Caco-2 (cell line): ENCODE data around the gene NEMP2. TPM values are rescaled to one million over a fixed set of nuclear protein-coding genes. Genes with fewer than 3 reads are reported as not detected.

ENCODE experiments used
- BruUV-seq: library from RNA; stranded (reverse); fragments of 400-500 nt; replicated peaks from 2 replicates; lab custom pipeline; 2021; lab: Mats Ljungman, UMichigan
- CTCF ChIA-PET: fragments of 300-600 bp; sonication (Branson Sonifier 250); formaldehyde crosslinking; loops from one replicate; lab custom pipeline; 2022; ENCODE audit warnings: antibody characterized with exemption; lab: Charles Lee
- POLR2A ChIA-PET: fragments of 300-600 bp; sonication (Branson Sonifier 250); formaldehyde crosslinking; loops from one replicate; lab custom pipeline; 2022; ENCODE audit warnings: antibody characterized with exemption; lab: Charles Lee
- DNase-seq, 2 experiments: peaks; one replicate each; pipeline versions ENCODE4 v3.0.0 to v3.0.0-alpha.2; 2020 to 2022
- H3K27me3 ChIP-seq: replicated peaks from 2 replicates; pipeline ENCODE4 v1.6.0; 2011; ENCODE audit warnings: low read length; ENCODE audit not compliant: control insufficient read depth, insufficient read depth
- H3K36me3 ChIP-seq: 2 replicates; pipeline ENCODE4 v1.5.1; 2011; ENCODE audit warnings: low read length; ENCODE audit not compliant: control insufficient read depth, insufficient read depth
- H3K4me1 ChIP-seq: fragments of 250-450 bp; sonication (Bioruptor Pico); 2 replicates; pipeline ENCODE4 v1.5.1; 2020; ENCODE audit warnings: mild to moderate bottlenecking
- H3K4me3 ChIP-seq: 2 replicates; pipeline ENCODE4 v1.5.1; 2011; ENCODE audit warnings: low read depth, mild to moderate bottlenecking, control low read depth, low read length
- H3K9me3 ChIP-seq: fragments of 250-450 bp; sonication (Bioruptor Pico); 2 replicates; pipeline ENCODE4 v1.5.1; 2020; ENCODE audit warnings: mild to moderate bottlenecking, moderate library complexity
- H3K27ac Mint-ChIP-seq: one replicate; pipeline ENCODE4 v1.8.0; 2022; ENCODE audit warnings: mixed read lengths; ENCODE audit not compliant: unreplicated experiment
- H3K27me3 Mint-ChIP-seq: one replicate; pipeline ENCODE4 v1.8.0; 2022; ENCODE audit warnings: mixed read lengths; ENCODE audit not compliant: insufficient read depth, unreplicated experiment
- H3K36me3 Mint-ChIP-seq: one replicate; pipeline ENCODE4 v1.8.0; 2022; ENCODE audit warnings: mild to moderate bottlenecking, mixed read lengths; ENCODE audit not compliant: insufficient read depth, unreplicated experiment
- H3K4me1 Mint-ChIP-seq: one replicate; pipeline ENCODE4 v1.8.0; 2022; ENCODE audit warnings: low read depth, mixed read lengths; ENCODE audit not compliant: unreplicated experiment
- H3K4me3 Mint-ChIP-seq: one replicate; pipeline ENCODE4 v1.8.0; 2022; ENCODE audit warnings: mild to moderate bottlenecking, moderate library complexity, mixed read lengths; ENCODE audit not compliant: unreplicated experiment
- H3K9me3 Mint-ChIP-seq: one replicate; pipeline ENCODE4 v1.8.0; 2022; ENCODE audit warnings: mixed read lengths; ENCODE audit not compliant: unreplicated experiment
- intact Hi-C: fragments of 100-400 bp; cut with micrococcal nuclease; formaldehyde crosslinking; loops from one replicate; pipeline ENCODE4 v1.10.0; 2022; ENCODE audit not compliant: unreplicated experiment
- total RNA-seq: library from RNA; stranded (reverse); gene quantifications from 2 replicates; pipeline ENCODE4 v1.2.3, GENCODE V29; 2022
- TF ChIP-seq, protein P1 (sequence below), 2 experiments: fragments of 200-600 bp in 1 of 2; IDR thresholded peaks; 1 replicate in 1 of 2; 2 replicates in 1 of 2; pipeline versions ENCODE4 v1.5.1 to v1.8.0; 2011 to 2022; ENCODE audit warnings: antibody characterized with exemption in 1 of 2, control low read depth in 1 of 2, inconsistent platforms in 1 of 2, low read depth in 1 of 2, low read length in 1 of 2, mild to moderate bottlenecking in 1 of 2, moderate library complexity in 1 of 2; ENCODE audit not compliant: insufficient read depth in 1 of 2, severe bottlenecking in 1 of 2, unreplicated experiment in 1 of 2

The NEMP2 gene
- total RNA-seq, 1 experiment from 2014 or later: 19.1 TPM

DNA sequence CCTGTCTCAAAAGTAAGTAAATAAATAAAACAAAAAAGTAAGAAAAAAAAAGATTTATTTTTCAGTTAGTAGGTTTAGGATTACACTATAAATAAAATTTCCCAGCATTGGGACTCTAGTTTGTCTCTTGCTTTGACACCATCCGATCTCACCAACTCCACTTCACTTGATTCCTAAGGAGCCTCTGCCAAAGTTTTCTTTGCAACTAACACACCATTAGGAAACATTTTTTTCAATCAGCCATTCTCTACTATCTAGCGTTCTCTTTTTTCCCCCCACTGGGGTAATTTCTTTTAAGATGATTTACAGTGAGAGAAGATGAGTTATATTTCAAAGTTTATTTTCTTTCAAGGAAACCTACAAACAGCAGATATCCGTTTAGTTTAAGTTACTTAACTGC, 10.6 kb upstream of the NEMP2 start:
- Mint-ChIP-seq H3K4me1 (peaks cover 12% of the 10 kb centered on the region), H3K4me3 (no peak overlapping the region), H3K27me3 (no peaks in the 10 kb centered on the region), H3K9me3 (peaks cover 42% of the 10 kb centered on the region), H3K27ac (no peak overlapping the region), H3K36me3 (peaks cover 6% of the 10 kb centered on the region)
- H3K36me3 ChIP-seq: no peaks in the 10 kb centered on the region
- H3K27me3 ChIP-seq: no peaks in the 10 kb centered on the region
- POLR2A ChIA-PET: no interaction called here
- peaks cover 18% of the 10 kb centered on the region for H3K9me3 ChIP-seq
- CTCF ChIA-PET: no interaction called here
- intact Hi-C loops: no loop called here
- TF ChIP-seq, protein P1, sequence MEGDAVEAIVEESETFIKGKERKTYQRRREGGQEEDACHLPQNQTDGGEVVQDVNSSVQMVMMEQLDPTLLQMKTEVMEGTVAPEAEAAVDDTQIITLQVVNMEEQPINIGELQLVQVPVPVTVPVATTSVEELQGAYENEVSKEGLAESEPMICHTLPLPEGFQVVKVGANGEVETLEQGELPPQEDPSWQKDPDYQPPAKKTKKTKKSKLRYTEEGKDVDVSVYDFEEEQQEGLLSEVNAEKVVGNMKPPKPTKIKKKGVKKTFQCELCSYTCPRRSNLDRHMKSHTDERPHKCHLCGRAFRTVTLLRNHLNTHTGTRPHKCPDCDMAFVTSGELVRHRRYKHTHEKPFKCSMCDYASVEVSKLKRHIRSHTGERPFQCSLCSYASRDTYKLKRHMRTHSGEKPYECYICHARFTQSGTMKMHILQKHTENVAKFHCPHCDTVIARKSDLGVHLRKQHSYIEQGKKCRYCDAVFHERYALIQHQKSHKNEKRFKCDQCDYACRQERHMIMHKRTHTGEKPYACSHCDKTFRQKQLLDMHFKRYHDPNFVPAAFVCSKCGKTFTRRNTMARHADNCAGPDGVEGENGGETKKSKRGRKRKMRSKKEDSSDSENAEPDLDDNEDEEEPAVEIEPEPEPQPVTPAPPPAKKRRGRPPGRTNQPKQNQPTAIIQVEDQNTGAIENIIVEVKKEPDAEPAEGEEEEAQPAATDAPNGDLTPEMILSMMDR (IDR thresholded peaks at IDR 0.05; ENCODE audit: insufficient read depth in 1 of 2, low read depth in 1 of 2, low read length in 1 of 2, severe bottlenecking in 1 of 2, unreplicated experiment in 1 of 2): no peak
- no peak overlapping the region for H3K4me3 ChIP-seq
- BruUV-seq: no TSS peak
- no peaks in the 10 kb centered on the region; the same call in 1 of the 2 replicates for H3K4me1 ChIP-seq
- DNase-seq: no peak

DNA sequence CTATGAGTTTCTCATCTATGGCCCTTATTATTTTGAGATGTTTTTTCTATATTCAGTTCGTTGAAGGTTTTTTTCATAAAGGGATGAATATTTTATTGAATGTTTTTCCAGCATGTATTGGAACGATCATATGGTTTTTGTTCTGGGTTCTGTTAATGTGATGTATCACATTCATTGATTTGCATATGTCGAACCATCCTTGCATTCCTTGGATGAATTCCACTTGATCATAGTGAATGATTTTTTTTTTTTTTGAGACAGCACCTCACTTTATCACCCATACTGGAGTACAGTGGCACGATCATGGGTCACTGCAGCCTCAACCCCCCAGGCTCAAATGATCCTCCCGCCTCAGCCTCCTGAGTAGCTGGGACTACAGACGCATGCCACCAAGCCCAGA, 5.5 kb upstream of the NEMP2 start:
- peaks cover 26% of the 10 kb centered on the region for H3K36me3 Mint-ChIP-seq

DNA sequence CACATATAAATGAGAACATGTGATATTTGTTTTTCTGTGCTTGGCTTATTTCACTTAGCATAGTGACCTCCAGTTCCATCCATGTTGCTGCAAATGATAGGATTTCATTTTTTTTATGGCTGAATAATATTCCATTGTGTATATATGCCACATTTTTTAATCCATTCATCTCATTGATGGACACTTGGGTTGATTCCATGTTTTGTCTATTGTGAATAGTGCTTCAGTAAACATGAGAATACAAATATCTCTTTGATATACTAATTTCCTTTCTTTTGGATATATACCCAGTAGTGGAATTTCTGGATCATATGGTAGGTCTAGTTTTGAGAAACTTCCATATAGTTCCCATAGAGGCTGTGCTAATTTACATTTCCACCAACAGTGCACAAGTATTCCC, 3.7 kb upstream of the NEMP2 start:
- Histone ChIP-seq H3K36me3 (no peaks in the 10 kb centered on the region), H3K9me3 (peaks cover 35% of the 10 kb centered on the region), H3K4me1 (no peaks in the 10 kb centered on the region), H3K27me3 (no peaks in the 10 kb centered on the region), H3K4me3 (no peak overlapping the region)
- Mint-ChIP-seq H3K4me1 (peaks cover 16% of the 10 kb centered on the region), H3K9me3 (peaks cover 51% of the 10 kb centered on the region), H3K27ac (no peak overlapping the region), H3K36me3 (peaks cover 26% of the 10 kb centered on the region), H3K27me3 (no peaks in the 10 kb centered on the region), H3K4me3 (no peak overlapping the region)
- intact Hi-C loops: no loop called here
- TF ChIP-seq, protein P1 (IDR thresholded peaks at IDR 0.05; ENCODE audit: insufficient read depth in 1 of 2, low read depth in 1 of 2, low read length in 1 of 2, severe bottlenecking in 1 of 2, unreplicated experiment in 1 of 2): no peak
- BruUV-seq: no TSS peak
- CTCF ChIA-PET: no interaction called here
- no peak for DNase-seq
- POLR2A ChIA-PET: no interaction called here

More for the DNA sequence above, 5.5 kb upstream of the NEMP2 start:
- no peaks in the 10 kb centered on the region for H3K36me3 ChIP-seq
- no peaks in the 10 kb centered on the region for H3K4me1 ChIP-seq
- no TSS peak for BruUV-seq
- Mint-ChIP-seq H3K4me1 (peaks cover 16% of the 10 kb centered on the region), H3K9me3 (peaks cover 56% of the 10 kb centered on the region), H3K27ac (no peak overlapping the region), H3K27me3 (no peaks in the 10 kb centered on the region), H3K4me3 (no peak overlapping the region)
- H3K9me3 ChIP-seq: peaks cover 39% of the 10 kb centered on the region
- DNase-seq: no peak
- CTCF ChIA-PET: no interaction called here
- no peak overlapping the region for H3K4me3 ChIP-seq
- no peaks in the 10 kb centered on the region for H3K27me3 ChIP-seq
- intact Hi-C loops: no loop called here
- TF ChIP-seq, protein P1 (IDR thresholded peaks at IDR 0.05; ENCODE audit: insufficient read depth in 1 of 2, low read depth in 1 of 2, low read length in 1 of 2, severe bottlenecking in 1 of 2, unreplicated experiment in 1 of 2): no peak
- POLR2A ChIA-PET: no interaction called here
